Right atrium auricular region (tissue), 2 donors: ENCODE data around the gene PSENEN. TPM values are rescaled to one million over a fixed set of nuclear protein-coding genes. Genes with fewer than 3 reads are reported as not detected.

Experiments
- DNase-seq: peaks from one replicate; pipeline ENCODE4 v3.0.0-alpha.2; 2019; ENCODE audit warnings: low spot score
- H3K27ac ChIP-seq, 2 donors: fragments of 200-600 bp; sonication (generic); 1 replicate in 1 of 2; 2 replicates in 1 of 2; pipeline ENCODE4 v1.5.1; 2016 to 2019
- H3K27me3 ChIP-seq, 2 donors: fragments of 200-600 bp; sonication (generic); one replicate each; pipeline versions ENCODE4 v1.5.1 to v1.6.0; 2017 to 2019
- H3K36me3 ChIP-seq: fragments of 200-600 bp; sonication (generic); one replicate; pipeline ENCODE4 v1.5.1; 2016
- H3K4me1 ChIP-seq, 2 donors: fragments of 200-600 bp; sonication (generic); one replicate each; pipeline versions ENCODE4 v1.5.1 to v1.6.0; 2017 to 2019
- H3K4me3 ChIP-seq, 2 donors: fragments of 200-600 bp; sonication (generic); 1 replicate in 1 of 2; 2 replicates in 1 of 2; pipeline ENCODE4 v1.5.1; 2017 to 2019; ENCODE audit warnings: mild to moderate bottlenecking in 1 of 2, moderate library complexity in 1 of 2
- H3K9me3 ChIP-seq, 2 donors: fragments of 200-600 bp; sonication (generic); one replicate each; pipeline ENCODE4 v1.5.1; 2019
- total RNA-seq, 2 donors: library from RNA; depleted of rRNA; stranded (reverse); fragments of >200 nt; gene quantifications; one replicate each; pipeline ENCODE4 v1.1.0, GENCODE V29; 2016
- TF ChIP-seq, protein P1 (sequence below), 2 donors: fragments of 200-600 bp; sonication (generic); IDR thresholded peaks; one replicate each; pipeline ENCODE4 v1.5.1; 2019; ENCODE audit warnings: antibody characterized with exemption in 2 of 2

Gene PSENEN
- total RNA-seq, 2 donors from 2014 or later: 26.1 to 35.0 TPM

DNA sequence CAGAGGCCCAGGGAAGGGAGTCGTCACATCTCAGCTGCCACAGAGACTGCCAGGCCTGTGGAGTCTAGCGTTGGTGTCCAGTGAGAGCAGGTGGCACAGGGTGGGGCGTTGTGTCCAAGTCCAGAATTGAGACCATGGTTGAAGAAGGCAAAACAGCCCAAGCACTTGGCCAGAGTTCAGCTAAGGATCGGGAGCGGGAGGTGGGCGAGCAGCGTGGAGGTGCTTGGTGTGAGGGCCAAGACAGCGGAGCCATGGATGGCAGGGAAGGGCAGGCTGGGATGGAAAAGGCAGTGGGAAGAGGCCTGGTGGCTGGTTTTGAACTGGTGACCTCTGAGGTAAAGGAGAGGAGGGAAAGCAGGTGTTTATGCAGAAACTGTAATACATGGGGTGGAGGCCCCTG lies 11.2 kb upstream of the PSENEN start:
- Histone ChIP-seq H3K9me3 (no peaks in the 10 kb centered on the region), H3K4me3 (no peak overlapping the region), H3K4me1 (peaks cover 0 to under 1% of the 10 kb centered on the region in 2 donors), H3K27me3 (no peaks in the 10 kb centered on the region), H3K27ac (no peak overlapping the region), H3K36me3 (peaks cover 76% of the 10 kb centered on the region)
- TF ChIP-seq, protein P1, sequence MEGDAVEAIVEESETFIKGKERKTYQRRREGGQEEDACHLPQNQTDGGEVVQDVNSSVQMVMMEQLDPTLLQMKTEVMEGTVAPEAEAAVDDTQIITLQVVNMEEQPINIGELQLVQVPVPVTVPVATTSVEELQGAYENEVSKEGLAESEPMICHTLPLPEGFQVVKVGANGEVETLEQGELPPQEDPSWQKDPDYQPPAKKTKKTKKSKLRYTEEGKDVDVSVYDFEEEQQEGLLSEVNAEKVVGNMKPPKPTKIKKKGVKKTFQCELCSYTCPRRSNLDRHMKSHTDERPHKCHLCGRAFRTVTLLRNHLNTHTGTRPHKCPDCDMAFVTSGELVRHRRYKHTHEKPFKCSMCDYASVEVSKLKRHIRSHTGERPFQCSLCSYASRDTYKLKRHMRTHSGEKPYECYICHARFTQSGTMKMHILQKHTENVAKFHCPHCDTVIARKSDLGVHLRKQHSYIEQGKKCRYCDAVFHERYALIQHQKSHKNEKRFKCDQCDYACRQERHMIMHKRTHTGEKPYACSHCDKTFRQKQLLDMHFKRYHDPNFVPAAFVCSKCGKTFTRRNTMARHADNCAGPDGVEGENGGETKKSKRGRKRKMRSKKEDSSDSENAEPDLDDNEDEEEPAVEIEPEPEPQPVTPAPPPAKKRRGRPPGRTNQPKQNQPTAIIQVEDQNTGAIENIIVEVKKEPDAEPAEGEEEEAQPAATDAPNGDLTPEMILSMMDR (IDR thresholded peaks at IDR 0.05): no peak
- DNase-seq: no peak

DNA sequence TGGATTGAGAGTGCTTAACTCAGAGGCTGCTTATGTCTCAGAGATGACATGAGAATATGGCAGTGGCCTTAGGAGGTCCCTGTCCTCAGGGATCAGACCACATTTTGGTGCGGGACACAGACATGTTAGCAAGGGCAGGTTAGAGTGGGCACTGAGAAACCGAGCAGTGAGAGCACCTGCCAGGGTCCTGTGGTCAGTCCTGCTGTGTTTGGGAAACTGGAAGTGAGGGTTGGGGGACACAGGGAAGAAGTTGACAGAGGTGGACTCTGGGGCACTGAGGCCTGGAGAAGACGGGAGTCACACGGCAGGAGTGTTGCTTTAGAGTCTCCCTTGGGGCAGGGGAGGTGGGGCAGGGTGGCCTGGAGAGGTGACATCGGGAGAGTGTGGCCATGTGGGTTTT lies 10.6 kb upstream of the PSENEN start:
- Histone ChIP-seq H3K27ac (no peak overlapping the region), H3K4me1 (peaks cover 0 to 6% of the 10 kb centered on the region in 2 donors), H3K4me3 (no peak overlapping the region), H3K9me3 (no peaks in the 10 kb centered on the region), H3K36me3 (peaks cover 70% of the 10 kb centered on the region), H3K27me3 (no peaks in the 10 kb centered on the region)
- DNase-seq: no peak
- TF ChIP-seq, protein P1 (IDR thresholded peaks at IDR 0.05): no peak

DNA sequence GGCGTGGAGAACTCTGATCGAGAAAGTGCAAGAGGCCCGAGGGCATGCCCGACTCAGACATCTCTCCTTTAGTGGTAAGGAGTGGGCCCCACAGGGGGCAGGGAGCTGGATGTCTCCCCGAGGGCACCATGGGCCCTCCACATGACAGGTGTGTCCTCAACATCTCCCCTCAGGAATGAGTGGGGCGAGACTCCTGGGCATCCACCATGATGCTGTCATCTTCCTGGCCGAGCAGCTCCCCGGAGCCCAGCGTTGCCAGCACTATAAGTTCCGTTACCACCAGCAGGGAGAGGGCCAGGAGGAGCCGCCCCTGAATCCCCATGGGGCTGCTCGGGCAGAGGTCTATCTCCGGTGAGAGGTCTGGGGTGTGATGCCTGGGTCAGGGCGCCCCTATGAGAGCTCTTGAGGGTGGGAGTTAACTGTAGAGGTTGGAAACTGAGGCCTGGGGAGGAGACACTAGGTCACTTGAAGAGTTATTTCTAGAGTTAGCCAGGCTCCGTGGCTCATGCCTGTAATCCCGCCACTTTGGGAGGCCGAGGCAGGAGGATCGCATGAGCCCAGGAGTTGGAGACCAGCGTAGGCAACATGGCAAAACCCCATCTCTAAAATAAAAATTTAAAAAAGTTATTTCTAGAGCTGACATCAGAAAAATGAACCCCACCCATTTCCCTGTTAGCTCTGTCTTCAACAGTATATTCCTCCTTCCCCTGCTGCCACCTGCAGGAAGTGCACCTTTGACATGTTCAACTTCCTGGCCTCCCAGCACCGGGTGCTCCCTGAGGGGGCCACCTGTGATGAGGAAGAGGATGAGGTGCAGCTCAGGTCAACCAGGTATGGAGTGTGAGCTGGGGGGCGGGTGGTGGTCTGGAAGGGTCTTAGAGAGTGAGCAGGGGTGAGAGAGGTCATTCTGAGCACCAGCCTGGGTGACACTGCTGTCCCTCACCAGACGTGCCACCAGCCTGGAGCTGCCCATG lies 8.3 kb upstream of the PSENEN start:
- Histone ChIP-seq H3K9me3 (no peaks in the 10 kb centered on the region), H3K27me3 (no peaks in the 10 kb centered on the region), H3K27ac (no peak overlapping the region), H3K4me1 (peaks cover 0 to 18% of the 10 kb centered on the region in 2 donors), H3K36me3 (peaks cover 47% of the 10 kb centered on the region), H3K4me3 (no peak overlapping the region)
- TF ChIP-seq, protein P1 (IDR thresholded peaks at IDR 0.05): no peak
- no peak for DNase-seq

DNA sequence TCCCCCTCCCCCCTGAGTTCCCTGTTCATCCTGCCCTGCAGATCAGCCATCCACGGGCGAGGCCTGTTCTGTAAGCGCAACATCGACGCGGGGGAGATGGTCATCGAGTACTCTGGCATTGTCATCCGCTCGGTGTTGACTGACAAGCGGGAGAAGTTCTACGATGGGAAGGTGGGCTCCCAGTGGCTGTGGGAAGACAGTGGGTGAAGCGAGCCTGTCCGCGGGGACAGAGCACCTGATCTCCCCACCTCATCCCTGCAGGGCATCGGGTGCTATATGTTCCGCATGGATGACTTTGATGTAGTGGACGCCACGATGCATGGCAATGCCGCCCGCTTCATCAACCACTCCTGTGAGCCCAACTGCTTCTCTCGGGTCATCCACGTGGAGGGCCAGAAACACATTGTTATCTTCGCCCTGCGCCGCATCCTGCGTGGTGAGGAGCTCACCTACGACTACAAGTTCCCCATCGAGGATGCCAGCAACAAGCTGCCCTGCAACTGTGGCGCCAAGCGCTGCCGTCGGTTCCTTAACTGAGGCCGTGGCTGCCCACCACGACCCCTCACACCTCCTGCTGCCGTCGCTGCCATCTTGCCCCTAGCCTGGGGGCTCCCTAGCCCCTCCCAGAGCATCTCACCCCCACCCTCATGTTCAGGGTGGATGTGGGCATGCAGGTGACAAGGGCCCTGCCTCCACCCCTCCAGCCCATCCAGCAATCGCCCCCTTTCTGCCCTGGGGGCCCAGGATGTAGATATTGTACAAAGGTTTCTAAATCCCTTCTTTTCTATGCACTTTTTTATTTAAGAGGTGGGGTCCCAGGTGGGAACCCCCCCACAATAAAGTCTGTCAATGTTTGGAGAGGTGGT lies 7.2 kb upstream of the PSENEN start:
- Histone ChIP-seq H3K9me3 (no peaks in the 10 kb centered on the region), H3K27ac (no peak overlapping the region), H3K27me3 (no peaks in the 10 kb centered on the region), H3K36me3 (peaks cover 38% of the 10 kb centered on the region), H3K4me3 (no peak overlapping the region), H3K4me1 (peaks cover 0 to 18% of the 10 kb centered on the region in 2 donors)
- no peak for DNase-seq
- TF ChIP-seq, protein P1 (IDR thresholded peaks at IDR 0.05): no peak

DNA sequence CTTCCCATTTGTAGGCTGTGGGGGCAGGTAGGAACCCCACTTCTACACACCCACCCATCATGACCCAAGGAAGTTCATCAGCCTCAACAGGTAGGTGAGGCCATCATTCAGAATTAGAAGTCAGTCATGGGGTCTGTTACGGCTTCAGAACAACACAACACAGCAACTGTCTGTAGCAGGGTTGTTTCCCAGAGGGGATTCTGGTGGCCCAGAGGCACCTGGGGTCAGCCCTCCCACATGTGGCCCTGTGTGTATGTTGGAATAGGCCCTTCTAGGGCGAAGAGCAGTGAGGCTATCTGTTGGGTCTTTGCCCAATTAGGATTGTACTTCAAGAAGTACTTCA lies 6.6 kb upstream of the PSENEN start:
- Histone ChIP-seq H3K9me3 (no peaks in the 10 kb centered on the region), H3K4me3 (no peak overlapping the region), H3K4me1 (peaks cover 0 to 19% of the 10 kb centered on the region in 2 donors), H3K36me3 (peaks cover 38% of the 10 kb centered on the region), H3K27ac (no peak overlapping the region), H3K27me3 (no peaks in the 10 kb centered on the region)
- no peak for DNase-seq
- TF ChIP-seq, protein P1 (IDR thresholded peaks at IDR 0.05): no peak
